NT2/D1 (cell line): ENCODE results near the gene GPR179.

ENCODE experiments used
- DNase-seq: peaks from one replicate; pipeline ENCODE4 v3.0.0-alpha.2; 2011; ENCODE audit warnings: low read depth, low spot score
- H3K27me3 ChIP-seq: 2 replicates; pipeline ENCODE4 v1.6.0; 2011; ENCODE audit warnings: mild to moderate bottlenecking; ENCODE audit not compliant: insufficient read length, insufficient read depth
- H3K36me3 ChIP-seq: 2 replicates; pipeline ENCODE4 v1.6.1; 2011; ENCODE audit warnings: mild to moderate bottlenecking, low read length, mixed read lengths; ENCODE audit not compliant: insufficient read depth, insufficient read length
- H3K4me1 ChIP-seq: 2 replicates; pipeline ENCODE4 v1.5.1; 2011; ENCODE audit not compliant: insufficient read depth, insufficient read length
- H3K4me3 ChIP-seq: 2 replicates; pipeline ENCODE4 v1.5.1; 2011; ENCODE audit warnings: low read depth; ENCODE audit not compliant: insufficient read length
- H3K9ac ChIP-seq: 2 replicates; pipeline ENCODE4 v1.6.0; 2011; ENCODE audit warnings: low read depth; ENCODE audit not compliant: insufficient read length
- H3K9me3 ChIP-seq: 2 replicates; pipeline ENCODE4 v1.5.1; 2011; ENCODE audit warnings: mild to moderate bottlenecking, low read length; ENCODE audit not compliant: insufficient read depth
- SUZ12 ChIP-seq: IDR thresholded peaks from 2 replicates; pipeline ENCODE4 v1.6.1; 2011; ENCODE audit not compliant: insufficient read length, insufficient read depth; ENCODE audit errors: extremely low read depth
- YY1 ChIP-seq: IDR thresholded peaks from 2 replicates; pipeline ENCODE4 v1.6.1; 2011; ENCODE audit not compliant: insufficient read length, insufficient read depth
- ZNF274 ChIP-seq: IDR thresholded peaks from 2 replicates; pipeline ENCODE4 v1.6.1; 2011; ENCODE audit warnings: mild to moderate bottlenecking, low read depth, low read length

GPR179 gene

DNA sequence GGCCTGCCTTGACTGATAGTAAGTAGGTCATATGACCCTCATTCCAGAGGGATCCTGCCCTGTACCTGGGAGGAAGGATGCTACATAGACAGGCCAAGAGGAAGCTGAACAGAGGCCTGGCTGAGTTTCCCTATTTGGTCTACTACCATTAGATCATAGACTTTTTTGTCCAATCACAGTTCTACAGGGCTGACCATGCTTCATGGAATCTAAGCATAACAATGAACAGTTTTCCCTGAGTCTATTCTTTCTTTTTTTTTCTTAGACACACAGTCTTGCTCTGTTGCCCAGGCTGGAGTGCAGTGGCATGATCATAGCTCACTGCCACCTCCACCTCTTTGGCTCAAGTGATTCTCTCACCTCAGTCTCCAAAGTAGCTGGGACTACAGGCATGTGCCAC is 3.9 kb downstream of the GPR179 start:
- H3K4me1 ChIP-seq, result peaks cover 15% of the 10 kb centered on the region
- no peaks in the 10 kb centered on the region for H3K9me3 ChIP-seq
- no peaks in the 10 kb centered on the region for H3K36me3 ChIP-seq
- H3K4me3 ChIP-seq, result no peak overlapping the region
- TF ChIP-seq YY1, result no peak
- TF ChIP-seq ZNF274, result no peak
- TF ChIP-seq SUZ12, result no peak
- no peak overlapping the region for H3K9ac ChIP-seq
- H3K27me3 ChIP-seq, result peaks cover 4% of the 10 kb centered on the region
- no peak for DNase-seq

DNA sequence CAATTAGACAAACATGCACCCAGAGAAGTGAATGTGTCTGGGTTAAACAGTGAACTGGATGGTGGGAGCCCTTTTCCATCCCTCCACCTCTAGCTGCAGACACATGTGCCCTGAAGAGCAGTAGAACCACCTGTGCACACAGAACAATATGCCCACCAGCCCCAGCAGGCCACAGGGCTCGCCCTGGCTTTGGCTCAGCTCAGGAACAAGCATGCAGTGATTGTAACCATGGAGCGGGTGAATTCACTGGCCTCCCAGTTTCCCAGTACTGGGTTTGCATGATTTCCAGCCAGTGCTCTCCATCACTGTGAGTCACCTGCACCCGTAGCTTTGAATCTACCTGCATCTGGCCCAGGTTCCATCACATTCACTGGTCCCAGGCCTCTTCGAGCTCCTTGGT is 5.2 kb downstream of the GPR179 start:
- no peak for TF ChIP-seq ZNF274
- no peak for TF ChIP-seq SUZ12
- TF ChIP-seq YY1, result no peak
- H3K36me3 ChIP-seq, result no peaks in the 10 kb centered on the region
- H3K9ac ChIP-seq, result no peak overlapping the region
- H3K4me3 ChIP-seq, result no peak overlapping the region
- peaks cover 4% of the 10 kb centered on the region for H3K27me3 ChIP-seq
- H3K9me3 ChIP-seq, result no peaks in the 10 kb centered on the region
- DNase-seq, result no peak
- peaks cover 15% of the 10 kb centered on the region for H3K4me1 ChIP-seq

DNA sequence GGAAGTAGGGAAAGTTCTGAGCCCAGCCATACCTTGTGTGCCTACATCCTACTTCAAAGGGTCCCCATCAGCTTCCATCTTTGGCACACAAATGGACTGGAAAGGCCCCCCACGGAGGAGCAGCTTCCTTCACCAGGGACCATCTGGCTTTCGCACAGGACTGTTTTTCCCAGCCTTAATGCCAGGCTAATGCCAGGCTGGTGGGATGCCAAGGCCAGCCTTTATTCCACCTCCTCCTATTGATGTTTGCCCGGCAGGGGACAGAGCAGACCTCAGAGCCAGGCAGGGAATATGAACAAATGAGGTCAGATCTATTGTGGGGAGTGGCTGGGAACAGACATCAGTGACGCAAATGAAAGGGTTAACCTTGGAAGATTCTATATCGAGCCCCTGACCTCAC is 5.7 kb downstream of the GPR179 start:
- TF ChIP-seq SUZ12, result no peak
- no peak for TF ChIP-seq YY1
- TF ChIP-seq ZNF274, result no peak
- Histone ChIP-seq H3K9ac (no peak overlapping the region), H3K4me3 (no peak overlapping the region), H3K36me3 (no peaks in the 10 kb centered on the region), H3K9me3 (no peaks in the 10 kb centered on the region), H3K27me3 (peaks cover 4% of the 10 kb centered on the region), H3K4me1 (peaks cover 12% of the 10 kb centered on the region)
- DNase-seq, result no peak

DNA sequence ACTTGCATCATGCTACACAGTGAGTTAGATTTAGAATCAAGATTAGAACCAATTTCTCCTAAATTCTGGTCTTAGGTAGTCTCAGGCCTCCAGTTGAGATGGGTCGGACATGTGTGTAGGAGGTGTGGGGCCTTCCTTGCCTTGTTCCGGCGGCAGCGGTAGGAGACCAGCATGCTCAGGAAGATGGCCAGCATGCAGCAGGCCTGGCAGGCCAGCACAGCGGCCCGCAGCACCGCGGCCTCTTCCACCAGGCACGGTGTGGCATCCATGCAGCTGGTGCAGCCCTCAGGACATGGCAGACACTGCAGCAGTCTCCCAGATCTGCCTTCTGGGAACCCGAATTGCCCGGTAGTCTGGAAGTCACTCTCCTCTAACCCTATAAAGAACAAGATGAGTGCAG is 6.9 kb downstream of the GPR179 start:
- TF ChIP-seq YY1 (no peak), SUZ12 (no peak), ZNF274 (no peak)
- no peak for DNase-seq
- H3K4me1 ChIP-seq, result peaks cover 9% of the 10 kb centered on the region
- H3K9ac ChIP-seq, result no peak overlapping the region
- H3K27me3 ChIP-seq, result peaks cover 4% of the 10 kb centered on the region
- no peaks in the 10 kb centered on the region for H3K36me3 ChIP-seq
- H3K9me3 ChIP-seq, result no peaks in the 10 kb centered on the region
- H3K4me3 ChIP-seq, result no peak overlapping the region

DNA sequence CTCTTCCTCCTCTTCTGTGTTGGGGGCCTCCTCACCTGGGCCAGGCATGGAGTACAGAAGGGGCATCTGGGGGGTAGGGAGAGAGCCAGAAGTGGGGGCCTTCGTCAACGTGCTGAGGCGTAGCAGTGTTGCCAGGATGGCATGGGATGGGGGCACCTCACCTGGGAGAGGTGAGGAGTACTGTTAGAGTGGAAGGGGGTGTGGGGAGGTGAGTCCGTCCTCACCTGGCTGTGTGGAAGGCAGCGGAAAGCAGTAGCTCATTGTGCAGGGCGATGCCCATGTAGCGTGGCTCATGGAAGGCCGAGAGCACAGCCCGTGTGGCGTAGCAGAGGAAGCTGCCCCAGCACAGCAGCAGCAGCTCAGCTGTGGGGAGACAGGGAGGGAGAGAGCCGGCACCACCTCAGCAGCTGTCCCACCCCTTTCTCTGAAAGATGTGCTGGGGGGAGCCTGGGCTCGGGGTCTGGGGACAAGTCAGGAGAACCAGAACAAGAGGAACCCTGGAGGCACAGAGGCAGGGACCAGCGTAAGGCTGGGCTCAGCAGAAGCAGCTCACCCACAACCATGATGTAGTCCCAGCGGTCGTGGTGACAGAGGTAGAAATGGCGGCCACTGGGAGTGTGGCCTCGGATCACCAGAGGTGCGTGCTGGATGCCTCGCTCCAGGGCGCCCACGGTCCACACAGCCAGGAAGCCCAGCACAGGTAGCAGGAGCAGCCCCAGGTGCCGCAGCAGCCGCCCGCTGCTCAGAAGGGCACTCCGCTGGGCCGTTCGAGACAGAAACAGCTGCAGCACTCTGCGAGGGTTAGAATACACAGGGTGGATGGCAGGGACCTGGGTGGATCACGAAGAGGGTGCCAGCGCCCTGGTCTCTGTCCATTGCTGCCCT is 9.0 kb downstream of the GPR179 start:
- peaks cover 4% of the 10 kb centered on the region for H3K27me3 ChIP-seq

DNA sequence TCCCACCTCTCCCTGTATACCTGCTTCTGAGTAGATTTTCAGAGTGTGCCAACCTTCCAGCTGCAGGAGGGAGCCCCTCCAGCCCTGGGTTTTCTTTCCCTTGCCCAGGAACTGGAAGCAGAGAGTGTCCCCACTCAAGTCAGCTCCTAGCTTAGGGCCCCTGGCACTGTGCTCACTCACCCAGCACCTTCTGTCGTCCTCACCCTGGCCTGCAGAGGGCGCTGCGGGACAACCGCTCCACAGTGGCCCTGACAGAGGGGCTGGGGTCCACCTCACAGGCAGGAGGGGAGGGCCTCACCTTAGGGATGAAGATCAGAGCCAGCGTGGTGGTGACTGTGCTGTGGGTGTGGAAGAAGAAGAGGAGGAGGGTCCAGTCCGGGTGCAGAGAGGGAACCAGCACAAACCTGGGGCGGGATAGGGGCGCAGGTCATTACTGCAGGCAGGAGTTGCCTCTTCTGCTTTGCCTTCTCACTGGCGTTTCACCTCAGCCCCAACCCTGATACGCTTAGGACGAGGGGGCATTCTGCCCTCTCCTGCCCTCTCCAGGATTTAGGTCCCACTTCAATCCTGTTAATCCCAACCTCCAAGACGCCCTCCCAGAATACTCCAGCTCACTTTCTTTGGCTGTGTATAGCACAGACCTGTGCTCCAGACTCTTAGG is 10.0 kb downstream of the GPR179 start:
- no peaks in the 10 kb centered on the region for H3K27me3 ChIP-seq
- H3K9ac ChIP-seq, result no peak overlapping the region
- DNase-seq, result no peak
- no peak overlapping the region for H3K4me3 ChIP-seq
- no peaks in the 10 kb centered on the region for H3K36me3 ChIP-seq
- H3K9me3 ChIP-seq, result no peaks in the 10 kb centered on the region
- peaks cover 10% of the 10 kb centered on the region for H3K4me1 ChIP-seq
- TF ChIP-seq SUZ12 (no peak), YY1 (no peak), ZNF274 (no peak)

More for the DNA sequence above, 9.0 kb downstream of the GPR179 start:
- TF ChIP-seq SUZ12 (no peak), YY1 (no peak), ZNF274 (no peak)
- Histone ChIP-seq H3K9me3 (no peaks in the 10 kb centered on the region), H3K9ac (no peak overlapping the region), H3K36me3 (no peaks in the 10 kb centered on the region), H3K4me3 (no peak overlapping the region), H3K4me1 (peaks cover 10% of the 10 kb centered on the region)
- DNase-seq, result no peak

DNA sequence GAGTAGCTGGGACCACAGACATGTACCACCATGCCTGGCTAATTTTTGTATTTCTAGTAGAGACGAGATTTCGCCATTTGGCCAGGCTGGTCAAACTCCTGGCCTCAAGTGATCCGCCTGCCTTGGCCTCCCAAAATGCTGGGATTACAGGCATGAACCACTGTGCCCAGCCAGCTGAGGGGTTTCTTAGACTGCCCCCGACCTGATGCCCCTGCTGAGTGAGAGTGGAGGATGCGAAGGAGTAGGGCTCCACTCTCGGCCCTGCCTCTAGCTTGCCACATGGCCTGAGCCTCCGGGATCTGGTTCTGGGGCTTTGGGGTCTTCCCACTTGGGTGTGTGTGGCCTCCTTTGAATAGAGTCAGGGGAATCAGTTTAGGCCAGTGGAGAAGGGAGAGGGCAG is 11.0 kb downstream of the GPR179 start:
- DNase-seq, result no peak
- Histone ChIP-seq H3K4me3 (no peak overlapping the region), H3K36me3 (no peaks in the 10 kb centered on the region), H3K4me1 (peaks cover 10% of the 10 kb centered on the region), H3K9me3 (no peaks in the 10 kb centered on the region), H3K27me3 (no peaks in the 10 kb centered on the region), H3K9ac (no peak overlapping the region)
- TF ChIP-seq YY1 (no peak), ZNF274 (no peak), SUZ12 (no peak)
